Daoy (cell line): ENCODE results near the gene ABLIM3. TPM values are rescaled to one million over a fixed set of nuclear protein-coding genes. Genes with fewer than 3 reads are reported as not detected.

Experiments used
- DNase-seq: peaks from one replicate; pipeline ENCODE4 v3.0.0-alpha.2; 2015; ENCODE audit warnings: low read depth
- total RNA-seq: library from RNA; depleted of rRNA; stranded (reverse); fragments of >200 nt; shearing (Covaris generic); gene quantifications from 2 replicates; pipeline ENCODE4 v1.2.3, GENCODE V29; 2014

ABLIM3 gene
- total RNA-seq, 1 experiment from 2014 or later = 10.6 TPM

DNA sequence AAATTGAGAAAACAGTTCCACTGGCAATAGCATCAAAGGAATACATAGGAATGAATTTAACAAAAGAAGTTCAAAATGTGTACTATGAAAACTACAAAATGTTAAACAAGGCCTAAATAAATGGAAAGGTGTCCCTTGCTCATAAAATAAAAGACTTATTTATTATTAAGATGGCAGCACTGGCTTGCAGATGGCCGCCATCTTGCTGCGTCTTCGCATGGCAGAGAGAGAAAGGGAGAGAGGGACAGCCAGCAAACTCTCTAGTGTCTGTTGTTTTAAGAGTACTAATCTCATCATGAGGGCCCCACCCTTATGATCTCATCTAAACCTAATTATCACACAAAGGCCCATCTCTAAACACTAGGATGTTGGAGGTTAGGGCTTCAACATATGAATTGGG, 47.1 kb downstream of the ABLIM3 start:
- DNase-seq = no peak

GRCh38 chr5:149195337-149195887, 54.1 kb downstream of the ABLIM3 start:
- no peak for DNase-seq

DNA sequence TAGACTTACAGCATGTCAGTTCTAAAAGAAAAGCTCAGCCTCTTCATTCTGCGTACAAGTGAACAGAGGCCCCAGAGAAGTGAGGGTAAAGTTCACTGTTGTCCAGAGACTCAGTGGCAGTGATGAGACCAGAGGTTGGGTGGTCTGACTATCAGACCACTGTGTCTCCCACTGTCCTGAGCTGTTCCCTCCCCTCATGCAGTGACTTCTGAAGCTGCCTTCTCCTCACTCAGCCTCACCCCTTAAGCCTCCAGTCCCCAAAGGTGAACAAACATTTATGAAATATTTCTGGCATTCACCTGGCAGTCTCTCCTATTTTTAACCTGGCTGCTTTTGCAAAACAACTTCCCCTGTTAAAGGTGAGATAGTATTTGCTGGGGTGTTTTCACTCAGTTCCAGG, 54.7 kb downstream of the ABLIM3 start:
- DNase-seq = no peak

- DNase-seq = no peak
Measured at GRCh38 chr5:149198148-149198547, 56.9 kb downstream of the ABLIM3 start.

- no peak for DNase-seq
Measured at GRCh38 chr5:149200355-149200754, 59.1 kb downstream of the ABLIM3 start.

DNA sequence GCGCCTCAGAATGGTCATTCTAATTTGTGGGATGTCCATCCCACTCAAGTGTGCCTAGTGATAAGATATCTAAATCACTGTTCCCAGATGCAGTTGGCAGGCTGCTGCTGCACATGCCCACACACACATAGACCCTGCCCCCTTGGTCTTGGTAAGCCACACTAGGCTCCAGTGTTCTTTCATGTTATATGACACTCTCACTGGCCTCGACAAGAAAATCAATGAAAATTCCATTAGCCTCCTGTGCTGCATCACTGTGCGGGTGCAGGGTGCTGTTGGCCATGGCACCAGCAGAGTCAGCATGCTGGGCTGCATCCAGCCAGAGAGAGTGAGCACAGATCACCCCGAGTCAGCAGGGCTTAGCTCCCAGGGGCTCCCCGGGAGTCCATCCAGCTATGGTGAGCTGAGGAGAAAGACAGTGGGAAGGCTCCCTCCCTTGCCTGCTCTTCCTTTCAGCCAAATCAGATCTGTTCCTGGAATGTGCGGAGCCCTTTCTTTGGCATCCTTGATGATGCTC, 59.9 kb downstream of the ABLIM3 start:
- no peak for DNase-seq

GRCh38 chr5:149202910-149203451, 61.7 kb downstream of the ABLIM3 start:
- no peak for DNase-seq

- DNase-seq = peak; percentile 26
Measured at GRCh38 chr5:149203921-149204441, 62.7 kb downstream of the ABLIM3 start.

- peak; percentile 76 for DNase-seq
Measured at GRCh38 chr5:149205625-149206523, 64.6 kb downstream of the ABLIM3 start.

GRCh38 chr5:149206524-149207141, 65.3 kb downstream of the ABLIM3 start:
- no peak for DNase-seq

DNA sequence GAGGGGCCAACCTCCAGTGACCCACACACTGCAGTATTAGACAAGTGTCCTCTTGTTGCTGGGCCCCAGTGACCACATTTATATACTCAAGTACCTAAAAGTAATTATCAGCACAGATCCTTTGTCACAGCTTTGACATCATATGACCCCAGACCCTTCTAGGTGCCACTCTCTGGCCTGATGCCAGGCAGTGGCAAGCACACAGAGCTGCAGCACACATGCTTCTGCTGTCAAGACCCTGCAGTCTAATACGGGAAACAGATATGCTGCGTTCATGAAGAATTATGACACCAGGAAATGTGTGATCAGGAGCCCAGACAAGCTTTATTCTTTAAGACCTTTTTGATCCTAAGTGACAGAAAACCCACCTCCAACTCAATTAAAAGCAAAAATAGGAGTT, 66.5 kb downstream of the ABLIM3 start:
- no peak for DNase-seq

GRCh38 chr5:149210225-149210624, 68.9 kb downstream of the ABLIM3 start:
- DNase-seq = peak; percentile 85

DNA sequence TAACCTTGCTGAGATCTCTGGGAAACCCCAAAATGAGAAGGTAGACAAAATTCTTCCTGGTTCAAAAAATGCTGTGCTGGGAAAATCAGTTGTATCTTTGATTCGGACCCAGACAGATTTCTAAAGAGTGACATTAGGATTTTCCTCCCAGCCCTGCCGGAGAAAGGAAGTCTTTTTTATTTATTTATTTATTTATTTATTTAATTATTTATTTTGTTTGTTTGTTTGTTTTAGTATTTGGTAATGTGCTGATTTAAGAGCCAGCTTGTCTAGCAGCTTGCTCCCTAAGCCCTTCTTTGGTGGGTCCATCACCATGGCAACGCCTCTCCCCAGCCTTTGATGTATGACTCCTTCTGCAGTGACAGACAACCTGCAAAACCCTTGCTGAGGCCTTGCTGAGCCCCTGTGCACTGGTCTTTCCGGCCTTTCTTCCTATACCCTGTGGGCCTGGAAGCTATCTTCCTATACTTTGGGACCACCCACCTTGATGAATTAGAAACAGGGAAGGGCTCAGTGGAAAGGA, 69.7 kb downstream of the ABLIM3 start:
- DNase-seq = peak; percentile 29

DNA sequence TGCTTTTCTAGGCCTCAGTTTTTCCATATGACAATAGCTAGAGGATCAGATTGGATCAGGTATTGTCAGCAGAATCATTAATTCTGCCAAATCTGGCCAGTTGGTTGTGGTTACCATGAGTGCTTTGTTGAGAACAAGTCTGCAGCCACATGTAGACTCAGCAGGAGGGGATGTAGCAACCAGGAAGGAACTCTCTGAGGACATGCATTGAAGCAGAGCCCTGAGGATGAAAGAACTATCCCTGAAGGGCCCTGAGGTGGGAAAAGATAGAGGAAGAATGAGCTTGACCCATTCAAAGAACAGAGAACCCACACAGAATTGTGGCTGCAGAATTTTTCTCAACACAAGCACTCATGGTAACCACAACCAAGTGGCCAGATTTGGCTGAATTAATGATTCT, 70.3 kb downstream of the ABLIM3 start:
- peak; percentile 74 for DNase-seq

DNA sequence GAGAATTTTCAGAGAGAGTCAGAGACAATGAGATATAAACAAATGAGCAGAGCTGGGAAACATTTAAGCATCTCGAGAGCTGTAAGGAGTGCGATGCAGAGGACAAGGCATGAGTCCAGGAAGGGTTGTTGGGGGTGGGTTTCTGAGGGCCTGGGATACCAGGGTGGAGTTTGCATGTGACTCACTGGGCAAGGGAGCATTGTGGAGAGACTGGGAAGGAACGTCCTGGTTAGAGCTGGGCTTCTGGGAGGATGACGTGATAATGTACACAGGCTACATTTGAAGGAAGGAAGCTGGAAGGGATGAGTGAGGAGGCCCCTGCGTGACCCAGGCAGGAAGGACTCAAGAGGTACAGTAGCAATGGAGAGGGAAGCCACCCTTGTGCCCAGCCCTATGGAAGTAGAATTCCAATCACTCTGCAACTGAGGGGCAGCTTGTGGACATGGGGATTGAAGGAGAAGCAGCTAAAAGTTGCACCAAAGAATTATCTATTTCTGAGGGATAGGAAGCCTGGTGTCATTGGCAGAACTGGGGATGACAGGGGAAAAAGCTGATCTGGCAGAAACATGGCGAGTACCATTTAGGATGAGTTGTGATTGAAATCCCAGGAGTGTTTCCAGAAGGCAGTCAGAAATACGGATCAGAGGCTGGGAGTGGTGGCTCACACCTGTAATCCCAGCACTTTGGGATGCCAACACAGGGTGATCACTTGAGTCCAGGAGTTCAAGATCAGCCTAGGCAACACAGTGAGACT, 71.1 kb downstream of the ABLIM3 start:
- DNase-seq = peak; percentile 96

DNA sequence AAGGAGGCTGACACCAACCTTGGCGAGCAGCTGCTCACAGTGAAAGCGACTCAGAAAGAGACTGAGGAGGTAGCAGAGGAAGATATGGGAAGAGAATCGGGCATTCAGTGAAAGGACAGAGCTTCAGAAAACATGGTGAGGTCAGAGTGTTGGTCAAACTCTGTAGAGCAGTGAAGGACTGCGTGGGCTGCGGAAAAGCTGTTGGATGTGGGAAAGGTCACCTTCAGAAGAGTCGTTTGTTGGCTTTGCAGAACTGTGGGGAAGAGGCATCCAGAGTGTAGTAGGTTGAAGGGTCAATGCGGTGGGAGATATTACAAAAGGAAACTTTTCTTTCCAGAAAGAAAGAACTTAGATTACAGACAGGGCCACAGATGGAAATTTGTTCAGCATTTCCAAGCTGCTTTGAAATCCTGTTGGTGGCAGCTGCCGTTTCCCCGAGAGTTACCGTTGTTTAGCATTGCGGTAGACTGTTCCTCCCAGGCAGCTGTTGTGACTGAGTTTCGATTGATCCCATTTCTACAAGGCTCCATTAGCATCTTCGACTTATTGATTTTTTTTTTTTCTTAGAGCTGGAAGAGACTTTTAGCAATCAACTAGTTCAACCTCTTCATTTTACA, 72.1 kb downstream of the ABLIM3 start:
- no peak for DNase-seq

DNA sequence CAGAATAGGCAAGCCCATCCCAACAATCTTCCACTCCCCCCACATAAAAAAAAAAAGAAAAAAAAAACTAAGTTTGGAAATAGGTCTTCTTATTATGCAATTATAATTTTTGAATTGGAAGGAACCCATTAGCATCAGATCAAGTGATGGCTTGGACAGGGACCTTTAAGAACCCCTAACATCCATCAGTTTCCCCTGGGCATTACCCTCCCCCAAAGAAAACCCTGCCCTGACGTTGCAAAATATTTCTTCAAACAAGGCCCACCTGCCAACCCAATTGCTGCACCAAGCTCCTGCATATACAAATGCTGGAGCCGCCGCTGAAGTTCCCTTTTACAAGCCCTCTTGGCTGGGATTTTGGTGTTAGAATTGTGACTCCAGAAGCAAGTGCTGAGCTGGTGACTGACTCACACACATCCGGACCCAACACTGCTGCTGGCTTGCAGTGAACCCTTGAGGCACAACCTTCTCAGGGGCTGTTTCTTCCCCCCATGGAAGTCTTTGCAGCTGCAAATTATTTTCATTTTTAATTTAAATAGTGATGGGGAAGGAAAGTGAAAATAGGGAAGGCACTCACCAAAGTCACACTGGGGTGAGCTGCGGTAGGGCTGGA, 74.3 kb downstream of the ABLIM3 start:
- DNase-seq = peak; percentile 60

DNA sequence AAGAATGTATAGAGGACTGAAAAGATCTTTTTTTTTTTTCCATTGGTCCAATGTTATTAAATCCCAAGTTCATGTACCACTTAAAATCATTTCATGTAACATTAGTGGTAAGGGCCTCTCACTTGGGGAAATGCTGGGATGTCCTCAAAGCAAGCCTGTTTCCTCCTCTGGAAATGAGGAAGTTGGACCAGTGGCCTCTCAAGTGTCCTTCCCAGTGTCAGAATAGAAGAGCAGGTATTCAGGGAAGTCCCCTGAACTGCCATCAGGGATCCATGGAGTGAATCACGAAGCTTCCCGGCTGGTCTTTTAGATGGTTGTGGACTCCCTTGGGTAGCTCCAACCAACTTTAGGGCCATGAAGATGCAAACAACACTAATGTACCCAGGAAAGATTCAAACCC, 75.2 kb downstream of the ABLIM3 start:
- DNase-seq = no peak

DNA sequence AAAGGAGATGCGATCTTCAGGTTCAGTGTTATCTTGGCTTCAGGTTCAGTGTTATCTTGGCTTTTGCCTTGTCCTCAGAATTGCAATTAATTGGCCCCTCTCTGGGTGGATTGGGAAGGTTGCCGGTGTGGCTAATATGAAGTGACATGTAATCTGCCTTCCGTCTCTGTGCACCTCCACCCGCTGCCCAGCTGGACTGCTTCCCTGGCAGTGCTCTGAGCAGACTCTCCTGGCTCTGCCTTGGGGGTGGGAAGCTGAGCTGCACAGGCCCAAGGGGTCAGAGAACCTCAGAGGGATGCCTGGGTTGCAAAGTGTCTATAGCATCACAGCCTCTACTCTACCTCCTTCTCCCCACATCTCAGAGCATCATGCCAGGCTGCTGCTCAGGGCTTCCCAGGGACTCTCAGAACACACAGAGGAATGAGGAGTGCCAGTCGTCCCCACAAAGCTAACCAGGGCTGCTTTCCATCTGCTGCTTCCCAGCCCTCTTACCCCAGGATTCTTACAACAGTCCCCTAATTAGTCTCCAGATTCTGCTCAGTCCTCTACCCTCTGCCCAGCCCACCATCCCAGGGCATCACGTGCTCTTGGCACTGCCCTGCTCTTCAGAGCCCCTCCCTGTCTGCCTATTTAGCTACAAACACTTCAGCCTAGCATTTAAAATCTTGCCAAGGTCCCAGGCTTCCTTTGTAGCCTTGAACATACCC, 76.0 kb downstream of the ABLIM3 start:
- no peak for DNase-seq

GRCh38 chr5:149217803-149218155, 76.5 kb downstream of the ABLIM3 start:
- no peak for DNase-seq
